Measurements from ENCODE around the gene FMN2. TPM values are rescaled to one million over a fixed set of nuclear protein-coding genes. Genes with fewer than 3 reads are reported as not detected.

The FMN2 gene
- total and polyA plus RNA-seq, 8 donors: 0.20 to 2.1 (median 1.2) TPM

DNA sequence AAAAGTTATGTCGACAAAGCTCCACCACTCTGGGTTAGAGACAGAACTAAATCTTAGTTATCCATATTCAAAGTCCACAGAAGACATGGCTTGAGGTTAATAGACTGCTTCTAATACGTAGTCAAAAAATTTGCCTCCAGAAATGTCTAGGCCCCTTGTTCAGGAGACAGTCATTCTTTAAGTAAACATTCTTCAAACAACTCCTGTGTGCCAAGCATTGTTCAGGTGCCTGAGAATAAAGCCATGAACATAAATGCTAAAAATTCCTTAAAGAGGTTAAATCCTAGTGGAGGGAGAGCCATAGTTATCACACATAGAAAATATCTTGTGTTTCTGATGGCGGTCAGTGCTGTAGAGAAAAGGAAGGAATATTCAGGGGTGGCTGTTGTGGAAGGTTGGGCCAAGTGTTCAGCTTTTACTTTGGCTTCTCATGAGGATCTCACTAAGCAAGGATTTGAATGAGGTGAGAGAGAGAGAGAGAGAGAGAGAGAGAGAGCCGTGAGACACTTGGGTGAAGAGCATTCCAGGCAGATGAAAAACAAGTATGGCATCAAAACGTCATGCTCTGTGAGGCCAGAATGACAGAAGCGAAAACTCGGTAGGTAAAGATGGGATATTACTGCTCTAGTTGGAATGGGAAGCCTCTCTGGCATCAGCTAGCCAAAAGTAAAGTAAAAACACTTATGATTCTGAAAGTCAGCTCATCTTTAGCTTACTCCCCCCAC lies 333.2 kb downstream of the FMN2 start:
- DNase-seq (no peak), ATAC-seq (no peak)
- TF ChIP-seq, protein P1, sequence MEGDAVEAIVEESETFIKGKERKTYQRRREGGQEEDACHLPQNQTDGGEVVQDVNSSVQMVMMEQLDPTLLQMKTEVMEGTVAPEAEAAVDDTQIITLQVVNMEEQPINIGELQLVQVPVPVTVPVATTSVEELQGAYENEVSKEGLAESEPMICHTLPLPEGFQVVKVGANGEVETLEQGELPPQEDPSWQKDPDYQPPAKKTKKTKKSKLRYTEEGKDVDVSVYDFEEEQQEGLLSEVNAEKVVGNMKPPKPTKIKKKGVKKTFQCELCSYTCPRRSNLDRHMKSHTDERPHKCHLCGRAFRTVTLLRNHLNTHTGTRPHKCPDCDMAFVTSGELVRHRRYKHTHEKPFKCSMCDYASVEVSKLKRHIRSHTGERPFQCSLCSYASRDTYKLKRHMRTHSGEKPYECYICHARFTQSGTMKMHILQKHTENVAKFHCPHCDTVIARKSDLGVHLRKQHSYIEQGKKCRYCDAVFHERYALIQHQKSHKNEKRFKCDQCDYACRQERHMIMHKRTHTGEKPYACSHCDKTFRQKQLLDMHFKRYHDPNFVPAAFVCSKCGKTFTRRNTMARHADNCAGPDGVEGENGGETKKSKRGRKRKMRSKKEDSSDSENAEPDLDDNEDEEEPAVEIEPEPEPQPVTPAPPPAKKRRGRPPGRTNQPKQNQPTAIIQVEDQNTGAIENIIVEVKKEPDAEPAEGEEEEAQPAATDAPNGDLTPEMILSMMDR (IDR thresholded peaks at IDR 0.05): no peak
- no peaks in the 10 kb centered on the region for H3K4me1 ChIP-seq
- intact Hi-C loops (cut with DNase I): no loop called here
- no peaks in the 10 kb centered on the region for H3K36me3 ChIP-seq
- no peaks in the 10 kb centered on the region for H3K9me3 ChIP-seq
- no peak overlapping the region for H3K27ac ChIP-seq
- no peaks in the 10 kb centered on the region for H3K27me3 ChIP-seq
- no peak overlapping the region for H3K4me3 ChIP-seq

DNA sequence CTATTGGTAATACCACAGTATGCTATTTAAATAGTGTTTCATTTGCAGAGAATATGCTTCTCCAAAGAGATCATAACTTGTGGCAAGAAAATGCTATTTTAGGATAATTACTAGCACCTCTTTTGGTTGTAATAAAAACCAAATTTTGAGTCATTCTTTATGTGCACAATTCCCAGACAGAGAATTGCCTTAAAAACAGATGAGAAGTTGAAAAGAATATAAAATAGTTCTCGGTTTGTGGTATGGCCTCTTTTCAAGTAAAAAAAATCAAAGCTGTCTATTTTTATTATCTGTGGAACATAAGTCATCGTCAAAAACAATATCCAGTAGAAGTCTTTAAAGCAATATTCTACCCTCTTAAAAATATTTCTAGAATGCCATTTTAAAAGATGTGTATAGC lies 334.4 kb downstream of the FMN2 start:
- no peak for ATAC-seq
- no peak overlapping the region for H3K27ac ChIP-seq

DNA sequence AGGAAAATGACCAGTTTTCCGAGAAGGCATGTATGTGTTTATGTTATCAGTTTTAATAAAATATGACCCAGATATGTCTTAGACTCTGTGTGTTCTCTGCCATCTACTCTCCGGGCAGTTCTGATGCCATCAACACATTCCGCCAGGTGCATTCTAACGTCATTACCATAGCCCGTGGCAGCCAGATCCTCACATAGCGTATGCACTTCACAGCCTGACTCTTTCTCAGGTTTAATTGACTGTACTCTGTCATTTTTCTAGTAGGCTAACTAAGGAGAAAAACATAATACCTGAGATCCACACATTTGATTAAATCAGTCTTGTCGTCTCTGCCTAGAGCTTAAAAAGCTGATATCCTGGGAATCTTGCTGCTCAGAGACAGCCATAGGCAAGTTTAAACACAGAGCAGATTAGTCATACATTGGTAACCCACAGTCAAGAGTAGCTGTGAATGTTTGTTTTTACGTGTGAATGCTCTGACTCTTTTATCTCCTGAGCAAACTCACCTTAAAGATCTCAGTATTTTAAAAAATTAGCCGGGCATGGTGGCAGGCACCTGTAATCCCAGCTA lies 344.4 kb downstream of the FMN2 start:
- ATAC-seq: no peak
- TF ChIP-seq, protein P1 (IDR thresholded peaks at IDR 0.05): no peak
- no peak overlapping the region for H3K27ac ChIP-seq
- H3K9me3 ChIP-seq: no peaks in the 10 kb centered on the region
- intact Hi-C loops (cut with DNase I): no loop called here
- H3K4me1 ChIP-seq: no peaks in the 10 kb centered on the region
- H3K27me3 ChIP-seq: no peaks in the 10 kb centered on the region
- no peak for DNase-seq
- no peaks in the 10 kb centered on the region for H3K36me3 ChIP-seq
- no peak overlapping the region for H3K4me3 ChIP-seq

More for the DNA sequence above, 334.4 kb downstream of the FMN2 start:
- no peaks in the 10 kb centered on the region for H3K4me1 ChIP-seq
- no peak for DNase-seq
- H3K27me3 ChIP-seq: no peaks in the 10 kb centered on the region
- TF ChIP-seq, protein P1 (IDR thresholded peaks at IDR 0.05): no peak
- no peak overlapping the region for H3K4me3 ChIP-seq
- H3K36me3 ChIP-seq: no peaks in the 10 kb centered on the region
- intact Hi-C loops (cut with DNase I): no loop called here
- H3K9me3 ChIP-seq: no peaks in the 10 kb centered on the region

GRCh38 chr1:240441669-240442068 lies 350.0 kb downstream of the FMN2 start:
- Histone ChIP-seq H3K4me1 (no peaks in the 10 kb centered on the region), H3K27me3 (no peaks in the 10 kb centered on the region), H3K27ac (no peak overlapping the region), H3K36me3 (no peaks in the 10 kb centered on the region), H3K9me3 (no peaks in the 10 kb centered on the region), H3K4me3 (no peak overlapping the region)
- ATAC-seq (no peak), DNase-seq (no peak)
- intact Hi-C loops (cut with DNase I): no loop called here
- TF ChIP-seq, protein P1 (IDR thresholded peaks at IDR 0.05): no peak

- no peaks in the 10 kb centered on the region for H3K27me3 ChIP-seq
- no peak for DNase-seq
- no peak for ATAC-seq
- H3K9me3 ChIP-seq: no peaks in the 10 kb centered on the region
- H3K4me1 ChIP-seq: no peaks in the 10 kb centered on the region
- TF ChIP-seq, protein P1 (IDR thresholded peaks at IDR 0.05): no peak
- no peak overlapping the region for H3K4me3 ChIP-seq
- intact Hi-C loops (cut with DNase I): no loop called here
- no peaks in the 10 kb centered on the region for H3K36me3 ChIP-seq
- H3K27ac ChIP-seq: no peak overlapping the region
Measured at GRCh38 chr1:240445369-240445768, 353.7 kb downstream of the FMN2 start.

Measured in left lung (tissue), 10 donors.